Stimulated activated naive B cell treated with anti-CD40 and anti-IgM and Interleukin-4, amounts not matched to agents 10 μg/mL and 1 μg/mL and 100 μg/mL, for 72 hours (primary cell): ENCODE results near the gene CACNA2D1.

Experiments used
- ATAC-seq, 2 donors: fragments of 150-1000 bp; cut with Tn5 transposase; replicated peaks; 2 replicates each; pipeline ENCODE4 v1.10.0; 2021; ENCODE audit warnings: moderate library complexity in 1 of 2
- DNase-seq: peaks from one replicate; pipeline ENCODE4 v3.0.0; 2021
- H3K27ac Mint-ChIP-seq: one replicate; pipeline ENCODE4 v1.8.0; 2022; ENCODE audit warnings: mild to moderate bottlenecking, mixed read lengths
- H3K27me3 Mint-ChIP-seq, 2 donors: one replicate each; pipeline ENCODE4 v1.8.0; 2022; ENCODE audit warnings: mixed read lengths in 2 of 2
- H3K36me3 Mint-ChIP-seq, 2 donors: one replicate each; pipeline ENCODE4 v1.8.0; 2022; ENCODE audit warnings: mixed read lengths in 2 of 2, mild to moderate bottlenecking in 1 of 2
- H3K4me1 Mint-ChIP-seq, 2 donors: one replicate each; pipeline ENCODE4 v1.8.0; 2022; ENCODE audit warnings: mixed read lengths in 2 of 2, mild to moderate bottlenecking in 1 of 2
- H3K4me3 Mint-ChIP-seq, 2 donors: one replicate each; pipeline ENCODE4 v1.8.0; 2022; ENCODE audit warnings: mild to moderate bottlenecking in 2 of 2, mixed read lengths in 2 of 2, moderate library complexity in 1 of 2
- H3K9me3 Mint-ChIP-seq, 2 donors: one replicate each; pipeline ENCODE4 v1.8.0; 2022; ENCODE audit warnings: mixed read lengths in 2 of 2, mild to moderate bottlenecking in 1 of 2

The CACNA2D1 gene

DNA sequence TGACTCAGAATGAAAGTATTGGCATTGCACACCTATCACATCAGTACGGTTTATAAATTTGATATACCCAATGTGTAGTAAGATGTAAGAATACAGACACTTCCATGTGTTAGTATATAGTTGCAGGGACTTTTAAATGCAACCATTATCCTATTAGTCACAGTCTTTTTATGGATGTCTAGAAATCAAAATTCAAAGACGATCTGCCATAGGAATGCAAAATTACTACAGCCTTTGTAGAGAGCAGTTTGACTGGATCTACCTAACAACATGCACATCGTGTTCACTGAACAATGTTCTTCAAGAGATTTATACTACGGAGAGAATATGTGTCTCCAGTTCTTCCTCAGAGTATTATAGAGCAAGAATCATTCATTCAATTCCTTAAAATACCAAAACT lies 356.5 kb downstream of the CACNA2D1 start:
- ATAC-seq = no peak
- H3K9me3 Mint-ChIP-seq = no peaks in the 10 kb centered on the region
- DNase-seq = no peak
- H3K36me3 Mint-ChIP-seq = no peaks in the 10 kb centered on the region
- no peak overlapping the region for H3K4me3 Mint-ChIP-seq
- H3K27ac Mint-ChIP-seq = no peak overlapping the region
- H3K27me3 Mint-ChIP-seq = no peaks in the 10 kb centered on the region
- H3K4me1 Mint-ChIP-seq = no peaks in the 10 kb centered on the region

DNA sequence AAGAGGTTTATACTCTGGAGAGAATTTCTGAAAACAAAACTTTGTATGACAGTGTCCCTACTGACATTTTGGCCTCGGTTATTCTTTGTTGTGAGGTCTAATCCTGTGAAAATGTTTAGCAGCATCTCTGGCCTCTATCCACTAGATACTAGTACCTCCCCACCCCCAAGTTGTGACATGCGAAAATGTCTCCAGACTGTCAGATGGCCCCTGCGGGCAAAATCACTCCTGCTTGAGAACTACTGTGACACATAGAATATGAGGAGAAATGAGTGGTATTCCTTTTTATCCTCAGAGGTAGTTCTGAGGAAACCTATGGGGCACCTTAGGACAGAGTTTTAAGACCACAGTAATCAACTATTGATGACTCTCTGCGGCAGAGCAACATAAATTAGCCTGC lies 358.5 kb downstream of the CACNA2D1 start:
- no peak overlapping the region for H3K4me3 Mint-ChIP-seq
- DNase-seq (no peak), ATAC-seq (no peak)
- H3K27me3 Mint-ChIP-seq = no peaks in the 10 kb centered on the region
- no peak overlapping the region for H3K27ac Mint-ChIP-seq
- no peaks in the 10 kb centered on the region for H3K9me3 Mint-ChIP-seq
- H3K4me1 Mint-ChIP-seq = no peaks in the 10 kb centered on the region
- no peaks in the 10 kb centered on the region for H3K36me3 Mint-ChIP-seq

- no peaks in the 10 kb centered on the region for H3K36me3 Mint-ChIP-seq
Measured at GRCh38 chr7:82081644-82082224, 361.8 kb downstream of the CACNA2D1 start.

DNA sequence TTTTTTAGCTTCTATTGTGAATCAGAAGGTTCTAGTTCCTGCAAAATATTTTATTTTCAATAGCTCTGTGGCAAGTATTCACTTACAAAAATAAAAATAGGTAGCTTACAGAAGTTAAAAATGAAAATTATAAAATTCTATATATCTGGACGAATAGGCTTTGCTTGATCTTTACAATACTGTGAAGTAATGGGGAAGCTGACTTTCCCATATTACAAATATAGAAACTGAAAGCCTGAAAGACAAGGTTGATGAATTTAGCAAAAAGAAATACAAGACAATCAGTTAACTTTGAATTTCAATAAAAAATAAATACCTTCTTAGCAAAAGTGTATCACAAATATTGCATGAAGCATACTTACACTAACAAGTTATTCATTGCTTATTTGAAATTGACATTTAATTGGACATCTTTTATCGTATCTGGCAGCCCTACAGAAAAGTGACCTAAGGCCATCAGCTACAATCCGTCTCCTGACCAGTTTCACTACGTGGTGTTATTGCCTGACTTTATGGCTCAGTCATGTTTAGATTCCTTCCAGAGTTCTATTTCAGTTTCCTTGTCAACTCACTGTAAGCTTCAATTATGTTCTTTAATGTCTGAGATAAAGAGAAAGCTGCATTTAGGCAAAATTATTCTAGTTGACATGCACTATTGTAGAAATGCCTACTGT lies 363.2 kb downstream of the CACNA2D1 start:
- H3K27ac Mint-ChIP-seq = no peak overlapping the region
- ATAC-seq (no peak), DNase-seq (no peak)
- H3K4me3 Mint-ChIP-seq = no peak overlapping the region
- H3K4me1 Mint-ChIP-seq = peaks cover 0 to 5% of the 10 kb centered on the region in 2 donors
- H3K27me3 Mint-ChIP-seq = no peaks in the 10 kb centered on the region
- no peaks in the 10 kb centered on the region for H3K36me3 Mint-ChIP-seq
- no peaks in the 10 kb centered on the region for H3K9me3 Mint-ChIP-seq

More at GRCh38 chr7:82081644-82082224, 361.8 kb downstream of the CACNA2D1 start:
- Mint-ChIP-seq H3K27ac (no peak overlapping the region), H3K4me1 (peaks cover 0 to 5% of the 10 kb centered on the region in 2 donors), H3K4me3 (no peak overlapping the region), H3K9me3 (no peaks in the 10 kb centered on the region), H3K27me3 (no peaks in the 10 kb centered on the region)
- DNase-seq (no peak), ATAC-seq (no peak)

DNA sequence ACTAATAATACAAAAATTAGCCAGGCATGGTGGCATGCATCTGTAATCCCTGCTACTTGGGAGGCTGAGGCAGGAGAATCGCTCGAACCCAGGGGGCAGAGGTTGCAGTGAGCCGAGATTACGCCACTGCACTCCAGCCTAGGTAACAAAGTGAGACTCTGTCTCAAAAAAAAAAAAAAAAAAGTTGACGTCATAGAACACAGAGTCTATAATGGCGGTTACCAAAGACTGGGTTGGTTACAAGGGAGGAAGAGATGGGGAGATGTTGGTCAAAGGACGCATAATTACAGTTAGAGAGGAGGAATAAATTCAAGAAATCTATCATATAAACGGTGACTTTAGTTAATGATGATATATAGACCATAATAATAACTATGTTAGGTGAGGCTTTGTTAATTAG lies 364.1 kb downstream of the CACNA2D1 start:
- Mint-ChIP-seq H3K27ac (no peak overlapping the region), H3K27me3 (no peaks in the 10 kb centered on the region), H3K36me3 (no peaks in the 10 kb centered on the region), H3K9me3 (no peaks in the 10 kb centered on the region), H3K4me3 (no peak overlapping the region), H3K4me1 (peaks cover 0 to 5% of the 10 kb centered on the region in 2 donors)
- DNase-seq = no peak
- ATAC-seq = no peak

GRCh38 chr7:82078807-82079206 lies 364.8 kb downstream of the CACNA2D1 start:
- H3K27me3 Mint-ChIP-seq = no peaks in the 10 kb centered on the region
- H3K36me3 Mint-ChIP-seq = no peaks in the 10 kb centered on the region
- H3K9me3 Mint-ChIP-seq = no peaks in the 10 kb centered on the region
- H3K4me1 Mint-ChIP-seq = peaks cover 0 to 5% of the 10 kb centered on the region in 2 donors
- DNase-seq (no peak), ATAC-seq (no peak)
- no peak overlapping the region for H3K4me3 Mint-ChIP-seq
- H3K27ac Mint-ChIP-seq = no peak overlapping the region

DNA sequence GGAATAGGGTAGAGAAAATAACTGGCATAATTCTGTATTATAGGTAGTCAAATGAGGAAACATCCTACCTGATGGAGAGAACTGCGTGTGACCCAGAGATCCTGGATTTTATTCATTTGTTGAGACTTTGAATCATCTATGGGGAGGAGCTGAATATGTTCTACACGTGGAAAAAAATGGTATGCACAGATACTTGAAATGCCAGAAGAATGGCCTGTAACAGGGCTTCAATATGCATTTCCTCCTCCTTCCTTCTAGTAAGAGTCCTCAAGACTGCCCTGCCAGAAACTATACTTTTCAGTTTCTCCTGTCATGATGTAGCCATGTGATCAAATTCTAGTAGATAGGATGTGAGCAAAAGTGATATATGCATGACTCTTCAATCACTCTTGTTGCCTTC lies 372.1 kb downstream of the CACNA2D1 start:
- H3K9me3 Mint-ChIP-seq = peaks cover 0 to 3% of the 10 kb centered on the region in 2 donors
- no peak overlapping the region for H3K4me3 Mint-ChIP-seq
- no peak overlapping the region for H3K27ac Mint-ChIP-seq
- H3K4me1 Mint-ChIP-seq = no peaks in the 10 kb centered on the region
- no peaks in the 10 kb centered on the region for H3K36me3 Mint-ChIP-seq
- H3K27me3 Mint-ChIP-seq = no peaks in the 10 kb centered on the region
- ATAC-seq = no peak
- no peak for DNase-seq

DNA sequence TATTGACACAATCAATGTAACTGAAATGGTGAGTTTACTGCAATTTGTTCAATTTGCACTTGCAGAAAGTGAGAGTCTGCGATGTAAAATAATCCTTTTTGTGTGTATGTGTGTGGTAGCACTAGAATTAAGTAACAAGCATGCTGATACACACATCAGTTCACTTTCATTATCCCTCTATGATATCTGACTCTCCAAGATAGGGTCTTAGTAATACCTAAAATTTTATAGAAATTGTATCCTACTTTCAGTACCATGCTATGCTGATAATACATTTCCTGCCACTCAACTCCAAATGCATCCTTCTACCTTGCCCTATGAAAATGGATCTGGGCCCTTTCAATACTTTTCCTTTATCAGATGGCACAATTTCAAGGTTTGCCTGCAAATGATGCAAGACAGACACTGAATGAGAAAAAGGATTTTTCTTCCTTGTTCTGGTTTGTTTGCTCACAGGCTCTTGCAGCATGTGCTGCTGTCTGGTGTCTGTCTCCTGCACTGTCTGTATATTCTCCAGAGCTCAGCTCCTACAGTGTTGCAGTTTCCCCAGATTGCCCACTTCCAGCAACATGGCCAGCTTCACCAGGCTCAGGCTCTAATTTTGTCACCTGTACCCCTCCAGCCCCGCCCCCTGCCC lies 375.8 kb downstream of the CACNA2D1 start:
- no peaks in the 10 kb centered on the region for H3K4me1 Mint-ChIP-seq
- H3K27me3 Mint-ChIP-seq = no peaks in the 10 kb centered on the region
- no peak overlapping the region for H3K4me3 Mint-ChIP-seq
- DNase-seq = no peak
- H3K9me3 Mint-ChIP-seq = peaks cover 0 to 3% of the 10 kb centered on the region in 2 donors
- no peak for ATAC-seq
- no peaks in the 10 kb centered on the region for H3K36me3 Mint-ChIP-seq
- H3K27ac Mint-ChIP-seq = no peak overlapping the region

DNA sequence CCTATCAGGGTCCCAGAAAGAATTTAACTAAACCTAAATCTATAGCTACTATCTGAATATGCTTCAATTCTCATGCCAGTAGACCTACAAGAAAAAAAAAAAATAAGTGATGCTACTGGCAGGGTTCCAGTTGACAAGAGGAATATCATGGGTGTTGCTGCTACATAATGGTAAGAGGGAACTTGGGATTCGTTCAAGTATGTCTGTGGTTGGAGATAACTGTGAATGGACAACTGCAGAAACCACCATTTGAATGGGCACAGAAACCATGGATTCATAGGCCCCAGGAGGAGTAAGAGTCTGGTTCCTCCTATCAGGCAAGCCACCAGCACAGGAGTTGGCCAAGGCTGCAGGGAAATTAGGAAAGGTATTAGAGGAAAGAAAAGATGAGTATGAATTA lies 386.1 kb downstream of the CACNA2D1 start:
- Mint-ChIP-seq H3K4me1 (no peaks in the 10 kb centered on the region), H3K36me3 (no peaks in the 10 kb centered on the region), H3K27me3 (no peaks in the 10 kb centered on the region), H3K4me3 (no peak overlapping the region), H3K9me3 (peaks cover 0 to 4% of the 10 kb centered on the region in 2 donors), H3K27ac (no peak overlapping the region)
- ATAC-seq (no peak), DNase-seq (no peak)

DNA sequence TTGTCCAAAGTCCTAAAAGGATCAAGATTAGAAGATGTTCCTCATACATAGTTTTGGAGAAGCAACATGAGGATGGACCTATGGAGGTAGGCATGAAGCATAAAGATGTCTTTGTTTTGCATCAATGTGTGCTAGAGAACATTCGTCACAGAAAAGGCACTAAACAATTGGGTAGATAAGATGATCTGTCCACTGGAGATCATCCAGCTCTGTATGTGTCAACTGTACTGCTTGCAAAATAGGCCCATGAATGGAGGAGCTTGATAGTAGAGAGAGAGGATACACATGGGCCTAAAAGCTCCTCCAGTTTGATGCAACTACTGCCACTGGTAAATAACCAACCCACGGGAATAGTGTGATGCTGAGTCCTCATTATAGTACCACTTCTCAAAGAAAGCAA lies 387.3 kb downstream of the CACNA2D1 start:
- no peak for ATAC-seq
- H3K4me1 Mint-ChIP-seq = no peaks in the 10 kb centered on the region
- H3K27ac Mint-ChIP-seq = no peak overlapping the region
- no peaks in the 10 kb centered on the region for H3K27me3 Mint-ChIP-seq
- H3K4me3 Mint-ChIP-seq = no peak overlapping the region
- no peaks in the 10 kb centered on the region for H3K36me3 Mint-ChIP-seq
- peaks cover 0 to 4% of the 10 kb centered on the region in 2 donors for H3K9me3 Mint-ChIP-seq
- no peak for DNase-seq

- Mint-ChIP-seq H3K9me3 (peaks cover 0 to 4% of the 10 kb centered on the region in 2 donors), H3K36me3 (no peaks in the 10 kb centered on the region), H3K27me3 (no peaks in the 10 kb centered on the region), H3K27ac (no peak overlapping the region), H3K4me3 (no peak overlapping the region), H3K4me1 (no peaks in the 10 kb centered on the region)
- no peak for DNase-seq
- no peak for ATAC-seq
Measured at GRCh38 chr7:82054544-82054943, 389.0 kb downstream of the CACNA2D1 start.

DNA sequence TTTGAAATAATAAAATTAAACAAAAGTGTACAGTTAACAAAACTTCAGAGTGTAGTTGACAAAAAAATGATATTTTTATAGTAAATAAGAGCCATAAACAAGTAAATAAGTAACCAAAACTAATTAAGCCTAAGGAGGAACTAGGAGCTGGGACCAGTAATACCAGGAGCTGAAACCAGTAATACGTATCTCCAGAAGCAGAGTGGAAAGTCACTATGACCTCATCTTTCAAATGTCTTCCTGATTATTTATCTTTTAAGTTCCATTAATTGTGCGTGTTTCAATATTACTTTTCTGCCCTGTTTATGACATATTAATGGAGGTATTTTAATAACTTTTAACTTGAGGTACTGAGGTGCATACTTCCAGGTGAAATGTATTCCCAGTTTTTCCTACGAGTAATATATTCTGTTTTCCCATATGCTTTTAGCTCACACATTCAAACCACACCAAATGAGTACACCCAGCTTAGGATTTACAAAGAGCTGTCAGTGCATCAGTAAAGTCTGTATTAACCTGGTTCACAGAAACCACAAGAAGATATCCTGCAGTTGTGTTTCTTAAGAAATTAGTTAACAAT lies 390.0 kb downstream of the CACNA2D1 start:
- H3K4me1 Mint-ChIP-seq = no peaks in the 10 kb centered on the region
- H3K4me3 Mint-ChIP-seq = no peak overlapping the region
- no peaks in the 10 kb centered on the region for H3K27me3 Mint-ChIP-seq
- peaks cover 0 to 4% of the 10 kb centered on the region in 2 donors for H3K9me3 Mint-ChIP-seq
- H3K27ac Mint-ChIP-seq = no peak overlapping the region
- DNase-seq (no peak), ATAC-seq (no peak)
- no peaks in the 10 kb centered on the region for H3K36me3 Mint-ChIP-seq

DNA sequence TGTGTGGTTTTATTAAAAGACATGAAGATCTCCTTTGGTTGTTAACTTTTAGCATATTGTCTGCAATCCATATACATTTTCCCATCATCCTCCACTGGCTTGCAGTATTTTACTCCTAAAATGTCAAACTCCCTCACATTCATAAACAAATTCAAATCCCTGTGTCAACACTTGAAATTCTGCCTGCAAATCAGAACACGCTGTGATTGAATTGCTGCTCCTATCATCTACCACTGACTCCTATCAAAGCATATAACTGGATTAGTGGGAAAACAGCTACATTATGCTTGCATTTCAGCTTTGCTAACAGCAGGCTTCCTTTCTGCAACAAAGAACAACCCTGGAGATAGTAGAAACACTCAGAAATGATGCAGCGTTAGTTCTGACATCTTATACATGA lies 392.0 kb downstream of the CACNA2D1 start:
- DNase-seq = no peak

DNA sequence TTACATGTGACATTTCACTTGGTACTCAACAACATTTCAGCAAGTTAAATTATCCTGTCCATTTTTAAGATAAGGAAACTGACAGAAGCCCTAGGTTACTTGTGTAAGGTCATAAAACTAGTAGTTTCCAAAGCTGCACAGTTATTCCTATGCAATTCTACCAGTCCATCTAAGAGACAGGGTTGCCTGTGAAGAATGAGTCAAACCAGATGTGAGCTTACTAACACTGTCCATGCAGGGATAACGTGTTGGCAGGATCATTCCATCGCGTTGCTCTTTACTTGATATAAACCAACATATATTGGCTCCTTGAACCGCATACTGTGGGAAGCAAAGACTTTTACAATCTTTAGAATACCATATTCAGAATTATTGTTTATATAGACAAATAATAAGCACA lies 392.8 kb downstream of the CACNA2D1 start:
- ATAC-seq = no peak
- Mint-ChIP-seq H3K4me1 (no peaks in the 10 kb centered on the region), H3K27me3 (no peaks in the 10 kb centered on the region), H3K27ac (no peak overlapping the region), H3K9me3 (no peaks in the 10 kb centered on the region), H3K4me3 (no peak overlapping the region), H3K36me3 (no peaks in the 10 kb centered on the region)
- no peak for DNase-seq

More for the DNA sequence above, 392.0 kb downstream of the CACNA2D1 start:
- Mint-ChIP-seq H3K27ac (no peak overlapping the region), H3K4me1 (no peaks in the 10 kb centered on the region), H3K4me3 (no peak overlapping the region), H3K27me3 (no peaks in the 10 kb centered on the region), H3K9me3 (peaks cover 0 to 4% of the 10 kb centered on the region in 2 donors), H3K36me3 (no peaks in the 10 kb centered on the region)
- ATAC-seq = no peak
